ENCODE results near the gene PLCD3. TPM values are rescaled to one million over a fixed set of nuclear protein-coding genes. Genes with fewer than 3 reads are reported as not detected.

Gene PLCD3
- total and polyA plus RNA-seq, 9 of the 15 experiments (the other 6 are each of a cell fraction or from before 2014, with no cell fraction given) = 0.20 to 22.6 (median 7.5) TPM

GRCh38 chr17:45077643-45078042, 54.7 kb downstream of the PLCD3 start:
- in situ Hi-C loops (cut with MboI) = no loop called here
- FAIRE-seq = no peak
- WGBS (ENCODE audit: insufficient coverage, low coverage, missing lambda C conversion rate) = 89% methylated on average over 3 of the region's 3 CpGs
- Histone ChIP-seq H3K4me2 (ENCODE audit: insufficient read depth, low read length) (no peak overlapping the region), H3K9me3 (replicated peaks; ENCODE audit: control insufficient read depth, insufficient read depth, low read depth, low read length) (no peaks in the 10 kb centered on the region), H3K9ac (ENCODE audit: insufficient read depth in 1 of 2, low read depth in 2 of 2, low read length in 2 of 2) (no peak overlapping the region), H3K9me1 (ENCODE audit: control insufficient read depth, insufficient read depth, low read length) (no peaks in the 10 kb centered on the region), H3K4me1 (replicated peaks in 1 of 2; ENCODE audit: control insufficient read depth in 2 of 2, insufficient read depth in 2 of 2, low read length in 2 of 2) (peaks cover 0 to 5% of the 10 kb centered on the region in 2 experiments; a peak in 1 of 5 replicates), H3K27me3 (ENCODE audit: control insufficient read depth in 2 of 2, insufficient read depth in 2 of 2, low read length in 2 of 2) (no peaks in the 10 kb centered on the region), H2AFZ (ENCODE audit: low read depth, low read length) (no peak overlapping the region), H3K36me3 (ENCODE audit: control insufficient read depth, insufficient read depth, low read length) (peaks cover 73% of the 10 kb centered on the region), H4K20me1 (replicated peaks; ENCODE audit: control insufficient read depth, insufficient read depth, low read length) (no peaks in the 10 kb centered on the region; the same call in 1 of the 2 replicates), H3K4me3 (no peak overlapping the region), H3K27ac (ENCODE audit: extremely low read depth, low read depth, low read length) (no peak overlapping the region), H3K79me2 (ENCODE audit: control insufficient read depth, insufficient read depth, low read length) (peaks cover 74% of the 10 kb centered on the region)
- ChIA-PET POLR2A (interaction anchor here (0.6 to 10.5 kb wide), 5 partner anchors 9 to 58 kb away, joined by 3 to 62 read pairs (median 3); partner anchors contain the start of genes ACBD4 and NMT1), CTCF (ENCODE audit: low intra/inter-chr PET ratio) (no interaction called here)
- no peak for ATAC-seq
- no peak for DNase-seq (ENCODE audit: extremely low read depth in 1 of 4, low spot score in 3 of 4)
- BruUV-seq (replicated peaks) = no TSS peak
- intact Hi-C loops (cut with micrococcal nuclease) = no loop called here
- TF ChIP-seq ZNF407 (IDR thresholded peaks at IDR 0.05; ENCODE audit: low read depth) = no peak
- TF ChIP-seq HMBOX1 (IDR thresholded peaks at IDR 0.05) = no peak
- no peak for TF ChIP-seq KLF10 (CRISPR knock-in tag; IDR thresholded peaks at IDR 0.05)
- no peak for TF ChIP-seq VEZF1 (CRISPR knock-in tag; IDR thresholded peaks at IDR 0.05)
- no peak for TF ChIP-seq GTF3C2 (IDR thresholded peaks at IDR 0.05; ENCODE audit: borderline replicate concordance, extremely low read depth, insufficient read length)
- TF ChIP-seq RFX1 (IDR thresholded peaks at IDR 0.05) = no peak
- no peak for TF ChIP-seq E2F3 (CRISPR knock-in tag; IDR thresholded peaks at IDR 0.05)
- no peak for TF ChIP-seq TCF15 (CRISPR knock-in tag; IDR thresholded peaks at IDR 0.05)

All from K562 (cell line).